ENCODE results near the gene BST1.

The BST1 gene

DNA sequence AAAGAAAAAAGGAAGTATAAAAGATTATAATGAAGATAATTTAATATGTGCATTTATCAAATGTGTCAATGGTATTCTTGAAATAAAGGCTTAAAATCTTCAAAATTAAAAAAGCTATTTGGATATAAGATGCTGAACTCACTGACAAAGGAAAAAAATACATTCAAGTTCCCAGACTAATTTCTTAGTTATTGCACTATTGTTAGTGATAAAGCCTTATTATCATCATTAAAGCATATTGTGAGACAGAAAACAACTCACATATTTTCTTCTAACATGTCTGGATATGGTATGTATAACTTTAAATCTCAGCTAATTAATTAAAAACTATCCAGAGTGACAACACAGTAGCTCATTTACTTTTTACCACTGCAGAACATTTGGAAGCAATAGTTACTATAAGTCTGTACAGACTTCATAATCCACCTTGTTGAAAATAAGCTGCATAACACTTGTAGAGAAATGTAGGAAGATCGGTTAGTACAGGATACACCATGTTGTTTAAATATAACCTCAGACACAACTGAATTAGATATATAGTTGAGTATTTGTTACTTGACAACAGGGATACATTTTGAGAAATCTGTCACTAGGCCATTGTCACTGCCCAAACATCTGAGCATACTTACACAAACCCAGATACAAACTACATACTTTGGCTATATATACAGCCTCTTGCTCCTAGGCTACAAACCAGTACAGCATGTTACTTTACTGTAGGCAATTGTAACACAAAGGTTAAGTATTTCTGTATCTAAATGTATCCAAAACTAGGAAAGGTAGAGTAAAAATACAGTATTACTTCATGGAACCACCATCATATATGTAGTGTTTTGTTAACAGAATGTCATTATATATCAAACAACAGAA, 34.1 kb upstream of the BST1 start:
- no peak for TF ChIP-seq EZH2phosphoT487 (IDR thresholded peaks at IDR 0.05; ENCODE audit: borderline replicate concordance, low read length)
- TF ChIP-seq, protein P1, sequence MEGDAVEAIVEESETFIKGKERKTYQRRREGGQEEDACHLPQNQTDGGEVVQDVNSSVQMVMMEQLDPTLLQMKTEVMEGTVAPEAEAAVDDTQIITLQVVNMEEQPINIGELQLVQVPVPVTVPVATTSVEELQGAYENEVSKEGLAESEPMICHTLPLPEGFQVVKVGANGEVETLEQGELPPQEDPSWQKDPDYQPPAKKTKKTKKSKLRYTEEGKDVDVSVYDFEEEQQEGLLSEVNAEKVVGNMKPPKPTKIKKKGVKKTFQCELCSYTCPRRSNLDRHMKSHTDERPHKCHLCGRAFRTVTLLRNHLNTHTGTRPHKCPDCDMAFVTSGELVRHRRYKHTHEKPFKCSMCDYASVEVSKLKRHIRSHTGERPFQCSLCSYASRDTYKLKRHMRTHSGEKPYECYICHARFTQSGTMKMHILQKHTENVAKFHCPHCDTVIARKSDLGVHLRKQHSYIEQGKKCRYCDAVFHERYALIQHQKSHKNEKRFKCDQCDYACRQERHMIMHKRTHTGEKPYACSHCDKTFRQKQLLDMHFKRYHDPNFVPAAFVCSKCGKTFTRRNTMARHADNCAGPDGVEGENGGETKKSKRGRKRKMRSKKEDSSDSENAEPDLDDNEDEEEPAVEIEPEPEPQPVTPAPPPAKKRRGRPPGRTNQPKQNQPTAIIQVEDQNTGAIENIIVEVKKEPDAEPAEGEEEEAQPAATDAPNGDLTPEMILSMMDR (IDR thresholded peaks at IDR 0.05; ENCODE audit: low read depth, low read length, poor library complexity, severe bottlenecking), result no peak
- no peak overlapping the region for H3K27ac ChIP-seq (ENCODE audit: low read depth, low read length)
- H4K20me1 ChIP-seq (ENCODE audit: control insufficient read depth, insufficient read depth, low read depth, low read length), result no peaks in the 10 kb centered on the region
- no peaks in the 10 kb centered on the region for H3K9me2 ChIP-seq (replicated peaks; ENCODE audit: control insufficient read depth, low read length)
- peaks cover 70% of the 10 kb centered on the region for H3K36me3 ChIP-seq (ENCODE audit: control insufficient read depth, low read length)
- peaks cover 61% of the 10 kb centered on the region for H3K79me2 ChIP-seq (ENCODE audit: control insufficient read depth, low read length)
- no peaks in the 10 kb centered on the region for H3K27me3 ChIP-seq (ENCODE audit: control insufficient read depth, low read length)
- H3K4me1 ChIP-seq (ENCODE audit: control insufficient read depth, low read length), result peaks cover 65% of the 10 kb centered on the region
- no peak overlapping the region for H3K4me2 ChIP-seq (ENCODE audit: low read length)
- H3K4me3 ChIP-seq (ENCODE audit: low read length), result no peak overlapping the region
- 0 out of 2 replicates have a peak, but pooled peaks cover 5% of the 10 kb centered on the region for H3F3A ChIP-seq (ENCODE audit: control insufficient read depth, insufficient read depth)
- no peaks in the 10 kb centered on the region for H3K9me3 ChIP-seq (ENCODE audit: control insufficient read depth, insufficient read depth, low read length)

DNA sequence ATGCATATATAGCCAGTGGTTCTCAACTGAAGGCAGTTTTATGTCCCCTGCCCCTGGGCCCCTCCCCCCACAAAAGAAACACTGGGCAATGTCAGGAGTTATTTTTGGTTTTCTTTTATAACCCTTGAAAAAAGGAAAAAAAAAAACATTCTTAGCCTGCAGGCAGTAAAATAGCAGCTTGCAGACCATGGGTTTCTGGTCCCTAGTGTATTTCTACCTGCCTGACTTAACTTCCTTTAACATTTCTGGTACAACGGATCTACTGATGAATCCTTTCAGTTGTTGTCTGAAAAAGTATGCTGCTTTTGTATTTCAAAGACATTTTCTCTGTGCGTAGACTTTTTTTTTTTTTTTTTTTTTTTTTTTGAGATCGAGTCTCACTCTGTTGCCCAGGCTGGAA, 32.3 kb upstream of the BST1 start:
- no peak overlapping the region for H3K4me3 ChIP-seq (ENCODE audit: low read length)
- peak overlapping the region; percentile 26; the same call in 1 of the 2 replicates for H3K4me2 ChIP-seq (ENCODE audit: low read length)
- peaks cover 71% of the 10 kb centered on the region for H3K4me1 ChIP-seq (ENCODE audit: control insufficient read depth, low read length)
- no peaks in the 10 kb centered on the region for H3K27me3 ChIP-seq (ENCODE audit: control insufficient read depth, low read length)
- no peak for TF ChIP-seq EZH2phosphoT487 (IDR thresholded peaks at IDR 0.05; ENCODE audit: borderline replicate concordance, low read length)
- TF ChIP-seq, protein P1 (IDR thresholded peaks at IDR 0.05; ENCODE audit: low read depth, low read length, poor library complexity, severe bottlenecking), result no peak
- H3K9me2 ChIP-seq (replicated peaks; ENCODE audit: control insufficient read depth, low read length), result no peaks in the 10 kb centered on the region
- H3K36me3 ChIP-seq (ENCODE audit: control insufficient read depth, low read length), result peaks cover 69% of the 10 kb centered on the region
- peaks cover 16% of the 10 kb centered on the region for H3F3A ChIP-seq (ENCODE audit: control insufficient read depth, insufficient read depth)
- H4K20me1 ChIP-seq (ENCODE audit: control insufficient read depth, insufficient read depth, low read depth, low read length), result no peaks in the 10 kb centered on the region
- no peaks in the 10 kb centered on the region for H3K9me3 ChIP-seq (ENCODE audit: control insufficient read depth, insufficient read depth, low read length)
- H3K27ac ChIP-seq (ENCODE audit: low read depth, low read length), result no peak overlapping the region
- H3K79me2 ChIP-seq (ENCODE audit: control insufficient read depth, low read length), result peaks cover 70% of the 10 kb centered on the region

DNA sequence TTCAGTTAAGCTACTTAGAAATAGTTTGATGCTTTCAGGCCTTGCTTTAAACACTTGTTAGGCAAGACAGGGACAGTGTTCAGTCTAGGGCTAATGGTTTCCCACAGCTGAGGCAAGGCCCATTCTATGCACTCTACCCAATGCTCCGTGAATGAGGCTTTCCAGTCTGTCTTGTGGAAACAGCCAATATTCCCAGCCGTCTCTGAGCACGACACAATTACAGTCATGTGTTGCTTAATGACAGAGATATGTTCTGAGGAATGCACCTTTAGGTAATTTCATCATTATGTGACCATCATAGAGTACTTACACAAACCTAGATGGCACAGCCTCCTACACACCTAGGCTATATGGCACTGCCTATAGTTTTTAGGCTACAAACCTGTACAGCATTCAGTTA, 30.8 kb upstream of the BST1 start:
- H3F3A ChIP-seq (ENCODE audit: control insufficient read depth, insufficient read depth), result peaks cover 31% of the 10 kb centered on the region
- no peak overlapping the region for H3K27ac ChIP-seq (ENCODE audit: low read depth, low read length)
- H3K79me2 ChIP-seq (ENCODE audit: control insufficient read depth, low read length), result peaks cover 81% of the 10 kb centered on the region
- TF ChIP-seq, protein P1 (IDR thresholded peaks at IDR 0.05; ENCODE audit: low read depth, low read length, poor library complexity, severe bottlenecking), result no peak
- TF ChIP-seq EZH2phosphoT487 (IDR thresholded peaks at IDR 0.05; ENCODE audit: borderline replicate concordance, low read length), result no peak
- H3K4me1 ChIP-seq (ENCODE audit: control insufficient read depth, low read length), result peaks cover 75% of the 10 kb centered on the region
- no peak overlapping the region for H3K4me3 ChIP-seq (ENCODE audit: low read length)
- H3K4me2 ChIP-seq (ENCODE audit: low read length), result peak overlapping the region; percentile 26
- H3K9me3 ChIP-seq (ENCODE audit: control insufficient read depth, insufficient read depth, low read length), result no peaks in the 10 kb centered on the region
- no peaks in the 10 kb centered on the region for H4K20me1 ChIP-seq (ENCODE audit: control insufficient read depth, insufficient read depth, low read depth, low read length)
- peaks cover 64% of the 10 kb centered on the region for H3K36me3 ChIP-seq (ENCODE audit: control insufficient read depth, low read length)
- H3K27me3 ChIP-seq (ENCODE audit: control insufficient read depth, low read length), result no peaks in the 10 kb centered on the region
- no peaks in the 10 kb centered on the region for H3K9me2 ChIP-seq (replicated peaks; ENCODE audit: control insufficient read depth, low read length)

Data from DOHH2 (cell line).